Fibroblast of lung (primary cell): ENCODE data around the gene DIP2C. TPM values are rescaled to one million over a fixed set of nuclear protein-coding genes. Genes with fewer than 3 reads are reported as not detected.

ENCODE experiments used
- DNase-seq, 2 donors: peaks; one replicate each; pipeline versions ENCODE4 v3.0.0 to v3.0.0-alpha.2; 2010; ENCODE audit warnings: low read depth in 2 of 2
- H2AFZ ChIP-seq: 2 replicates; pipeline ENCODE4 v1.5.1; 2012; ENCODE audit warnings: low read length, control low read depth, inconsistent platforms
- H3K27ac ChIP-seq: 2 replicates; pipeline ENCODE4 v1.5.1; 2011; ENCODE audit warnings: low read length, control low read depth; ENCODE audit not compliant: insufficient read depth
- H3K27me3 ChIP-seq: 2 replicates; pipeline ENCODE4 v1.5.1; 2011; ENCODE audit warnings: mild to moderate bottlenecking, low read length; ENCODE audit not compliant: control insufficient read depth, insufficient read depth
- H3K36me3 ChIP-seq: 2 replicates; pipeline ENCODE4 v1.5.1; 2011; ENCODE audit warnings: low read length; ENCODE audit not compliant: control insufficient read depth, insufficient read depth
- H3K4me1 ChIP-seq: 2 replicates; pipeline ENCODE4 v1.5.1; 2011; ENCODE audit warnings: low read length; ENCODE audit not compliant: control insufficient read depth, insufficient read depth; ENCODE audit errors: extremely low read depth
- H3K4me2 ChIP-seq: 2 replicates; pipeline ENCODE4 v1.5.1; 2011; ENCODE audit warnings: low read length, control low read depth; ENCODE audit not compliant: insufficient read depth; ENCODE audit errors: extremely low read depth
- H3K4me3 ChIP-seq, 4 experiments: fragments of 200-600 bp in 1 of 4; sonication (generic) in 1 of 4; replicated peaks in 1 of 4; 2 replicates each; pipeline ENCODE4 v1.5.1; 2011 to 2016; ENCODE audit warnings: low read length in 4 of 4, low read depth in 3 of 4, mild to moderate bottlenecking in 3 of 4, control low read depth in 2 of 4, inconsistent platforms in 1 of 4, mixed read lengths in 1 of 4; ENCODE audit not compliant: insufficient read depth in 1 of 4; ENCODE audit errors: control extremely low read depth in 1 of 4
- H3K79me2 ChIP-seq: 2 replicates; pipeline ENCODE4 v1.5.1; 2012; ENCODE audit warnings: mild to moderate bottlenecking, low read length, inconsistent platforms; ENCODE audit not compliant: control insufficient read depth, insufficient read depth
- H3K9ac ChIP-seq: 2 replicates; pipeline ENCODE4 v1.5.1; 2011; ENCODE audit warnings: mild to moderate bottlenecking, low read length, control low read depth; ENCODE audit not compliant: insufficient read depth
- H3K9me3 ChIP-seq: 2 replicates; pipeline ENCODE4 v1.5.1; 2012; ENCODE audit warnings: low read depth, low read length; ENCODE audit not compliant: control insufficient read depth, insufficient read depth
- H4K20me1 ChIP-seq: 2 replicates; pipeline ENCODE4 v1.5.1; 2011; ENCODE audit warnings: low read length; ENCODE audit not compliant: control insufficient read depth, insufficient read depth; ENCODE audit errors: extremely low read depth
- EZH2 ChIP-seq: IDR thresholded peaks from 2 replicates; pipeline ENCODE4 v1.5.1; 2012; ENCODE audit warnings: low read length, control low read depth, mild to moderate bottlenecking; ENCODE audit errors: missing control alignments
- polyA plus RNA-seq, 2 donors: library from polyadenylated mRNA; depleted of rRNA in 1 of 2; stranded (reverse) in 1 of 2; unstranded in 1 of 2; fragments of >200 nt; gene quantifications; 2 replicates each; pipeline ENCODE4 v1.2.1, GENCODE V29; 2011 to 2012; ENCODE audit warnings: missing spikeins in 1 of 2
- total RNA-seq: library from RNA; depleted of rRNA; stranded (reverse); fragments of >200 nt; gene quantifications from 2 replicates; pipeline ENCODE4 v1.2.1, GENCODE V29; 2014
- TF ChIP-seq, protein P1 (sequence below), 2 donors: IDR thresholded peaks in 1 of 2; conservative IDR thresholded peaks in 1 of 2; 1 replicate in 1 of 2; 2 replicates in 1 of 2; pipeline ENCODE4 v1.5.1; 2011 to 2012; ENCODE audit warnings: low read length in 2 of 2, control low read depth in 1 of 2, inconsistent platforms in 1 of 2, low read depth in 1 of 2, mild to moderate bottlenecking in 1 of 2

Gene DIP2C
- total and polyA plus RNA-seq, 2 donors (not counting 1 experiment from before 2014, with no cell fraction given): 10.7 to 18.3 TPM

DNA sequence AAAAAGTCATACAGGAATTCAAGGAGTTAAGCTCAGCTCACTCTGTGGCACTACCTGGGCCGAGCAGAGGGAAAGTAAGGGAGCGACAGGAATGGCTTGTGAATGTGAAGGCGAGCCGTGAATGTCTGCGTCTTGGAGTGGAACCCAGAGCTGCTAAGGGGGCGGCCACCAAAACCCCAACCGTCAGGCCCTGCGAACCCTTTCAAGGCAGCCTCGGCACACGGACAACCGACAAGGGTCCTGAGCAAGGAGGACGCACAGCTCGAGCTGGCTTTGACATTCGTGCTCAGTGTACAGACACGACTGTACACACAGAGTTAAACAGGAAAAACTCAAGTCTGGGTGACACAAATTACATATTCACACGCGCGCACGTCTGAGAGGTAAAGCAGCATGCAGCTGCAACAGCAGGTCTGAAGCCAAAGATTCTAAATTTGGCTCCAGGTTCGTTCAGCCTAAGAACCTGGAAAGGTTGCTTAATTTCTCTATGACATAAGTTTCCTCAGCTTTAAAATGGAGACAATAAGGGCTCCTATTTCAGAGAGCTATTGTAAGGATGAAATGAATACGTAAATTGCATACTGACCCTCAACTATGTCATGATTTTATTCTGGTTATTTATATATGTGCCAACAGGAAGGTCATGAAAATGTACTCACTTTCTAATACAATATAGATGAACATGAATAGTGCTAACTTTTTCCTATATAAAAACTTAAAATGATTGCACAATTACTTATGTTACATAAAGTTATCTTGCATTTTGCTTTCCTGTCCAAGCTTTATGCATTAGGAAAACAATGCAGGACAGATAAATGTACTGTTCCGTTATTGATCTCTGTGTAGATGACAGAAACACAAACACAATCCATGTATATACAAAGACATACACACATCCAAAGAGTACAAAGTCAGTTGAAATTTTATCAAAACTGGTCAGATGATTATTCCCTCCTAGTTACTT is 361.3 kb downstream of the DIP2C start:
- H3K27me3 ChIP-seq: no peaks in the 10 kb centered on the region
- no peak overlapping the region for H3K4me2 ChIP-seq
- TF ChIP-seq, protein P1, sequence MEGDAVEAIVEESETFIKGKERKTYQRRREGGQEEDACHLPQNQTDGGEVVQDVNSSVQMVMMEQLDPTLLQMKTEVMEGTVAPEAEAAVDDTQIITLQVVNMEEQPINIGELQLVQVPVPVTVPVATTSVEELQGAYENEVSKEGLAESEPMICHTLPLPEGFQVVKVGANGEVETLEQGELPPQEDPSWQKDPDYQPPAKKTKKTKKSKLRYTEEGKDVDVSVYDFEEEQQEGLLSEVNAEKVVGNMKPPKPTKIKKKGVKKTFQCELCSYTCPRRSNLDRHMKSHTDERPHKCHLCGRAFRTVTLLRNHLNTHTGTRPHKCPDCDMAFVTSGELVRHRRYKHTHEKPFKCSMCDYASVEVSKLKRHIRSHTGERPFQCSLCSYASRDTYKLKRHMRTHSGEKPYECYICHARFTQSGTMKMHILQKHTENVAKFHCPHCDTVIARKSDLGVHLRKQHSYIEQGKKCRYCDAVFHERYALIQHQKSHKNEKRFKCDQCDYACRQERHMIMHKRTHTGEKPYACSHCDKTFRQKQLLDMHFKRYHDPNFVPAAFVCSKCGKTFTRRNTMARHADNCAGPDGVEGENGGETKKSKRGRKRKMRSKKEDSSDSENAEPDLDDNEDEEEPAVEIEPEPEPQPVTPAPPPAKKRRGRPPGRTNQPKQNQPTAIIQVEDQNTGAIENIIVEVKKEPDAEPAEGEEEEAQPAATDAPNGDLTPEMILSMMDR (conservative IDR thresholded peaks at IDR 0.05 in 1 of 2, IDR thresholded peaks at IDR 0.05 in 1 of 2; ENCODE audit: low read depth in 1 of 2, low read length in 2 of 2): no peak
- TF ChIP-seq EZH2: no peak

DNA sequence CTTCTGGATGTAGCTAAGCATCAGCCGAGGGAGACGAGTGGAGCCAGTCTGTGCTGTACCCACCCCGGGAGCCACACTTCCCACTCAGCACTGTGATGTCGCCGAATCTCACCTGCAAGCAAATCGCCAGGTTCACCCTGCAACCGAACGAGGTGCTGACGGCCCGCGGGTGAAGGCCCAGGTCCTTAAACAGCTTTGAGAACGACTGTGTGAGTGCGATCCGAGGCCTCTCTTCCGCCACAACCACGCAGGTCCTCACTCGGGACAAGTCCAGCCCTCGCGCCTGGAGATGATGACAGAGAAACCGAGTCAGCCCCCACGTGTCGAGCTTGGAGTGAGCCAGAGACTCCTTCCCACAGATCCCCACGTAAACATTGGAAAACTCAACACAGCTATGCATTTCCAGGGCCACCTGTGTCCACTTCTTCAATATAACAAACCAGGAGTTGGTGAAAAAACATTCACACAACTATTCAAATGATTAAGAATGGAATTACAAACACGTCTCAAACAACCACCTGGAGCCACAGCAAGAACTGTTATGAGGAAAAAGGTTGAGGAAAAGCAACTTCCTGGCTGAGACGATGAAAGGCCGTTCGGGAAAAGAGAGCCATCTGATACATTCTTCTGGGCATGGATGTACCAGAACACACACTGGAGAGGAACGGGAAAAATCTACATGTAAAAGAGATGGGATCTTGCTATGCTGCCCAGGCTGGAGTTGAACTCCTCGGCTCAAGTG is 362.4 kb downstream of the DIP2C start:
- H3K4me2 ChIP-seq: no peak overlapping the region
- H3K27ac ChIP-seq: no peak overlapping the region
- peaks cover 6% of the 10 kb centered on the region for H3K36me3 ChIP-seq

More for the DNA sequence above, 361.3 kb downstream of the DIP2C start:
- Histone ChIP-seq H3K36me3 (peaks cover 6% of the 10 kb centered on the region), H3K27ac (no peak overlapping the region), H3K9ac (no peak overlapping the region), H2AFZ (no peak overlapping the region), H3K4me1 (peaks cover 11% of the 10 kb centered on the region), H4K20me1 (no peaks in the 10 kb centered on the region), H3K9me3 (no peaks in the 10 kb centered on the region), H3K4me3 (no peak overlapping the region), H3K79me2 (no peaks in the 10 kb centered on the region)
- peak in 1 of 2 donors; percentile 38 for DNase-seq

More for the DNA sequence above, 362.4 kb downstream of the DIP2C start:
- Histone ChIP-seq H3K79me2 (no peaks in the 10 kb centered on the region), H3K4me1 (peaks cover 11% of the 10 kb centered on the region), H4K20me1 (no peaks in the 10 kb centered on the region), H3K9ac (no peak overlapping the region), H3K4me3 (no peak overlapping the region), H2AFZ (no peak overlapping the region), H3K9me3 (no peaks in the 10 kb centered on the region), H3K27me3 (no peaks in the 10 kb centered on the region)
- TF ChIP-seq, protein P1 (conservative IDR thresholded peaks at IDR 0.05 in 1 of 2, IDR thresholded peaks at IDR 0.05 in 1 of 2; ENCODE audit: low read depth in 1 of 2, low read length in 2 of 2): no peak
- no peak for TF ChIP-seq EZH2
- no peak for DNase-seq
